Uterus (tissue), 2 donors: ENCODE measurements around the gene STATH.

Source experiments
- POLR2A ChIP-seq, 2 donors: fragments of 450-650 bp; IDR thresholded peaks; one replicate each; pipeline ENCODE4 v1.6.1; 2016; ENCODE audit warnings: antibody characterized with exemption in 2 of 2, mild to moderate bottlenecking in 1 of 2, moderate library complexity in 1 of 2
- TF ChIP-seq, protein P1 (sequence below), 4 experiments: fragments of 200-600 bp in 2 of 4; fragments of 450-650 bp in 2 of 4; sonication (generic) in 2 of 4; IDR thresholded peaks; one replicate each; pipeline ENCODE4 v1.5.1; 2016 to 2019; ENCODE audit warnings: antibody characterized with exemption in 4 of 4, mild to moderate bottlenecking in 2 of 4, moderate library complexity in 1 of 4

DNA sequence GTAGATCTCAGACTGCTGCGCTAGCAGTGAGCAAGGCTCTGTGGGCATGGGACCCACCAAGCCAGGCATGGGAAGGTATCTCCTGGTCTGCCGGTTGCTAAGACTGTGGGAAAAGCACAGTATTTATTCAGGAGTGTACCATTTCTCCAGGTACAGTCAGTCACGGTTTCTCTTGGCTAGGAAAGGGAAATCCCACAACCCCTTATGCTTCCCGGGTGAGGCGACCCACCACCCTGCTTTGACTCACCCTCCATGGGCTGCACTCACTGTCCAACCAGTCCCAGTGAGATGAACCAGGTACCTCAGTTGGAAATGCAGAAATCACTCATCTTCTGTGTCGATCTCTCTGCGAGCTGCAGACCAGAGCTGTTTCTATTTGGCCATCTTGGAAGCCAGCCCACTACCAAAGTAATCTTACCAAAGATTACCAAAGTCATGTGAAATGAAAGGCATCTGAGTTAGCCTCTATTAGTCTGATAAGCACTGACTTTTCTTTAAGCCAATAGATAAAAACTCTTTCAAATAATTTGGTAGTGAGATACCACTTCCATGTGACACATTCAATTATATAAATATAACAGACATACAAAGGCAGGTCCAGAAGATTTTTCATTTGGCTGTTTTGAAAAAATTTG is 46.0 kb downstream of the STATH start:
- TF ChIP-seq POLR2A (IDR thresholded peaks at IDR 0.05): no peak
- TF ChIP-seq, protein P1, sequence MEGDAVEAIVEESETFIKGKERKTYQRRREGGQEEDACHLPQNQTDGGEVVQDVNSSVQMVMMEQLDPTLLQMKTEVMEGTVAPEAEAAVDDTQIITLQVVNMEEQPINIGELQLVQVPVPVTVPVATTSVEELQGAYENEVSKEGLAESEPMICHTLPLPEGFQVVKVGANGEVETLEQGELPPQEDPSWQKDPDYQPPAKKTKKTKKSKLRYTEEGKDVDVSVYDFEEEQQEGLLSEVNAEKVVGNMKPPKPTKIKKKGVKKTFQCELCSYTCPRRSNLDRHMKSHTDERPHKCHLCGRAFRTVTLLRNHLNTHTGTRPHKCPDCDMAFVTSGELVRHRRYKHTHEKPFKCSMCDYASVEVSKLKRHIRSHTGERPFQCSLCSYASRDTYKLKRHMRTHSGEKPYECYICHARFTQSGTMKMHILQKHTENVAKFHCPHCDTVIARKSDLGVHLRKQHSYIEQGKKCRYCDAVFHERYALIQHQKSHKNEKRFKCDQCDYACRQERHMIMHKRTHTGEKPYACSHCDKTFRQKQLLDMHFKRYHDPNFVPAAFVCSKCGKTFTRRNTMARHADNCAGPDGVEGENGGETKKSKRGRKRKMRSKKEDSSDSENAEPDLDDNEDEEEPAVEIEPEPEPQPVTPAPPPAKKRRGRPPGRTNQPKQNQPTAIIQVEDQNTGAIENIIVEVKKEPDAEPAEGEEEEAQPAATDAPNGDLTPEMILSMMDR (IDR thresholded peaks at IDR 0.05): no peak
